H9 (cell line): Measurements from ENCODE around the gene SRSF7. TPM values are rescaled to one million over a fixed set of nuclear protein-coding genes. Genes with fewer than 3 reads are reported as not detected.
A peak's percentile ranks its signal among the peaks of the same experiment; 100 is the strongest.

ENCODE experiments used
- DNase-seq: peaks from one replicate; pipeline ENCODE4 v3.0.0-alpha.2; 2017
- H2AFZ ChIP-seq: one replicate; pipeline ENCODE4 v1.6.1; 2013; ENCODE audit warnings: mild to moderate bottlenecking, low read length, control low read depth, moderate library complexity
- H2AK5ac ChIP-seq: 2 replicates; pipeline ENCODE4 v1.6.1; 2013; ENCODE audit warnings: low read length, control low read depth, mixed read lengths; ENCODE audit not compliant: insufficient read length
- H2BK120ac ChIP-seq: one replicate; pipeline ENCODE4 v1.6.1; 2013; ENCODE audit warnings: low read depth, mild to moderate bottlenecking, low read length, control low read depth, inconsistent platforms; ENCODE audit not compliant: poor library complexity, severe bottlenecking
- H2BK12ac ChIP-seq: 2 replicates; pipeline ENCODE4 v1.6.1; 2013; ENCODE audit warnings: low read length, control low read depth, mixed read lengths, low read depth; ENCODE audit not compliant: insufficient read length
- H2BK15ac ChIP-seq: 2 replicates; pipeline ENCODE4 v1.6.1; 2013; ENCODE audit warnings: low read depth, low read length, control low read depth
- H2BK20ac ChIP-seq: one replicate; pipeline ENCODE4 v1.6.1; 2013; ENCODE audit warnings: low read depth, mild to moderate bottlenecking, low read length, control low read depth, inconsistent platforms; ENCODE audit not compliant: poor library complexity, severe bottlenecking
- H2BK5ac ChIP-seq: 2 replicates; pipeline ENCODE4 v1.6.1; 2013; ENCODE audit warnings: low read length, control low read depth, mixed read lengths; ENCODE audit not compliant: insufficient read length
- H3K14ac ChIP-seq: 2 replicates; pipeline ENCODE4 v1.6.1; 2013; ENCODE audit warnings: low read length, control low read depth; ENCODE audit not compliant: insufficient read depth
- H3K18ac ChIP-seq: 2 replicates; pipeline ENCODE4 v1.6.1; 2013; ENCODE audit warnings: low read depth, mild to moderate bottlenecking, mixed read lengths, low read length, control low read depth; ENCODE audit not compliant: insufficient read length
- H3K23ac ChIP-seq: 2 replicates; pipeline ENCODE4 v1.6.1; 2013; ENCODE audit warnings: low read length, control low read depth, mixed read lengths, low read depth; ENCODE audit not compliant: insufficient read length
- H3K23me2 ChIP-seq: 2 replicates; pipeline ENCODE4 v1.6.1; 2013; ENCODE audit warnings: low read depth, mild to moderate bottlenecking, mixed read lengths, low read length, control low read depth; ENCODE audit not compliant: insufficient read length, poor library complexity, severe bottlenecking
- H3K27ac ChIP-seq: 2 replicates; pipeline ENCODE4 v1.5.1; 2013; ENCODE audit warnings: low read length, control low read depth, mixed read lengths, low read depth; ENCODE audit not compliant: insufficient read length
- H3K27me3 ChIP-seq: 2 replicates; pipeline ENCODE4 v1.6.1; 2013; ENCODE audit warnings: low read length, control low read depth, inconsistent platforms; ENCODE audit not compliant: insufficient read depth
- H3K4ac ChIP-seq: 2 replicates; pipeline ENCODE4 v1.6.1; 2013; ENCODE audit warnings: low read depth, mild to moderate bottlenecking, control low read depth, inconsistent platforms, low read length, moderate library complexity
- H3K4me1 ChIP-seq: 2 replicates; pipeline ENCODE4 v1.6.1; 2013; ENCODE audit warnings: low read length, control low read depth, inconsistent platforms; ENCODE audit not compliant: insufficient read depth
- H3K4me2 ChIP-seq: 2 replicates; pipeline ENCODE4 v1.6.1; 2013; ENCODE audit warnings: low read length, control low read depth, mixed read lengths; ENCODE audit not compliant: insufficient read length, insufficient read depth
- H3K56ac ChIP-seq: 2 replicates; pipeline ENCODE4 v1.6.1; 2013; ENCODE audit warnings: low read depth, mild to moderate bottlenecking, mixed read lengths, low read length, control low read depth; ENCODE audit not compliant: insufficient read length
- H3K79me1 ChIP-seq: 2 replicates; pipeline ENCODE4 v1.6.1; 2013; ENCODE audit warnings: low read depth, mild to moderate bottlenecking, moderate library complexity, low read length, control low read depth, inconsistent platforms; ENCODE audit not compliant: insufficient read depth, poor library complexity, severe bottlenecking
- H3K79me2 ChIP-seq: 2 replicates; pipeline ENCODE4 v1.6.1; 2013; ENCODE audit warnings: low read length, control low read depth, inconsistent platforms; ENCODE audit not compliant: insufficient read depth
- H3K9ac ChIP-seq: 2 replicates; pipeline ENCODE4 v1.6.1; 2013; ENCODE audit warnings: low read length, control low read depth, mixed read lengths; ENCODE audit not compliant: insufficient read length; ENCODE audit errors: extremely low read depth
- H3K9me3 ChIP-seq: one replicate; pipeline ENCODE4 v1.6.1; 2013; ENCODE audit warnings: low read depth, low read length, inconsistent platforms; ENCODE audit not compliant: control insufficient read depth
- H3T11ph ChIP-seq: one replicate; pipeline ENCODE4 v1.6.1; 2013; ENCODE audit warnings: mild to moderate bottlenecking, low read length, control low read depth, inconsistent platforms
- H4K20me1 ChIP-seq: one replicate; pipeline ENCODE4 v1.6.1; 2013; ENCODE audit not compliant: control insufficient read depth, insufficient read length, insufficient read depth
- H4K5ac ChIP-seq: 2 replicates; pipeline ENCODE4 v1.6.1; 2013; ENCODE audit warnings: low read depth, mild to moderate bottlenecking, mixed read lengths, low read length, control low read depth; ENCODE audit not compliant: insufficient read length
- H4K8ac ChIP-seq: replicated peaks from 2 replicates; pipeline ENCODE4 v1.6.1; 2013; ENCODE audit warnings: low read length, control low read depth, mixed read lengths, low read depth; ENCODE audit not compliant: insufficient read length
- H4K91ac ChIP-seq: 2 replicates; pipeline ENCODE4 v1.6.1; 2013; ENCODE audit warnings: low read depth, mild to moderate bottlenecking, moderate library complexity, mixed read lengths, low read length, control low read depth; ENCODE audit not compliant: insufficient read length
- H3K27ac Mint-ChIP-seq, 3 experiments: 2 replicates in 2 of 3; 3 replicates in 1 of 3; pipeline ENCODE4 v1.8.0; 2020 to 2021; ENCODE audit warnings: mixed read lengths in 3 of 3, mild to moderate bottlenecking in 1 of 3, moderate library complexity in 1 of 3
- H3K27me3 Mint-ChIP-seq: 2 replicates; pipeline ENCODE4 v1.8.0; 2021; ENCODE audit warnings: low read depth, mild to moderate bottlenecking, moderate library complexity, mixed read lengths
- H3K36me3 Mint-ChIP-seq, 3 experiments: 2 replicates in 2 of 3; 3 replicates in 1 of 3; pipeline ENCODE4 v1.8.0; 2020 to 2021; ENCODE audit warnings: low read depth in 3 of 3, mixed read lengths in 3 of 3; ENCODE audit not compliant: insufficient read depth in 1 of 3
- H3K4me1 Mint-ChIP-seq, 2 experiments: 2 replicates each; pipeline ENCODE4 v1.8.0; 2020; ENCODE audit warnings: mixed read lengths in 2 of 2
- H3K4me3 Mint-ChIP-seq, 2 experiments: 2 replicates in 1 of 2; 3 replicates in 1 of 2; pipeline ENCODE4 v1.8.0; 2020 to 2021; ENCODE audit warnings: mild to moderate bottlenecking in 2 of 2, mixed read lengths in 2 of 2, moderate library complexity in 1 of 2
- H3K9me3 Mint-ChIP-seq, 2 experiments: 2 replicates in 1 of 2; 3 replicates in 1 of 2; pipeline ENCODE4 v1.8.0; 2020; ENCODE audit warnings: mild to moderate bottlenecking in 2 of 2, mixed read lengths in 2 of 2, moderate library complexity in 1 of 2
- CTCF ChIP-seq: fragments of 200-600 bp; sonication (generic); conservative IDR thresholded peaks from 3 replicates; pipeline ENCODE4 v1.8.0; 2021; ENCODE audit warnings: antibody characterized with exemption, mild to moderate bottlenecking
- WGBS: extraction: QIAGEN DNeasy Blood & Tissue Kit; methylation state at CpG from one replicate; pipeline ENCODE4 v1.1.7; 2013; ENCODE audit warnings: missing lambda C conversion rate, low lambda C conversion rate, mixed read lengths; ENCODE audit not compliant: insufficient read length; ENCODE audit errors: extremely low coverage; 5-methylcytosine and 5-hydroxymethylcytosine counted together
- total RNA-seq: library from RNA; stranded (reverse); gene quantifications from 2 replicates; pipeline ENCODE4 v1.2.1, GENCODE V29; 2021

SRSF7 gene
- total RNA-seq, 1 experiment from 2014 or later = 576 TPM

GRCh38 chr2:38747819-38748218 lies 3.3 kb downstream of the SRSF7 start:
- peak overlapping the region; percentile 70 to 100 for H3K4me3 Mint-ChIP-seq
- peaks cover 20% of the 10 kb centered on the region for H3K79me2 ChIP-seq
- H2AFZ ChIP-seq = no peak overlapping the region
- H4K20me1 ChIP-seq = no peaks in the 10 kb centered on the region
- H3K9ac ChIP-seq = no peak overlapping the region
- H4K91ac ChIP-seq = no peak overlapping the region
- H2BK15ac ChIP-seq = no peak overlapping the region
- H4K8ac ChIP-seq = no peak overlapping the region
- peaks cover 72 to 81% (median 79%) of the 10 kb centered on the region in 3 experiments for H3K36me3 Mint-ChIP-seq
- no peak overlapping the region for H2BK12ac ChIP-seq
- peaks cover 3 to 6% of the 10 kb centered on the region in 2 experiments; a peak in 4 of 5 replicates for H3K9me3 Mint-ChIP-seq
- TF ChIP-seq CTCF = no peak
- no peak overlapping the region for H3K18ac ChIP-seq
- no peaks in the 10 kb centered on the region for H3K9me3 ChIP-seq
- H4K5ac ChIP-seq = no peak overlapping the region
- no peak for DNase-seq
- no CpG with 5 or more reads among the region's 5 CpGs for WGBS
- H2AK5ac ChIP-seq = no peak overlapping the region
- H2BK20ac ChIP-seq = no peak overlapping the region
- H3K4ac ChIP-seq = no peak overlapping the region
- no peak overlapping the region for H3K27ac ChIP-seq
- no peak overlapping the region for H2BK120ac ChIP-seq
- peaks cover 5% of the 10 kb centered on the region for H3K27me3 Mint-ChIP-seq
- H3K23ac ChIP-seq = no peak overlapping the region
- H3K14ac ChIP-seq = no peak overlapping the region
- H3K4me1 Mint-ChIP-seq = peaks cover 44% of the 10 kb centered on the region in 2 experiments
- H3K27me3 ChIP-seq = no peaks in the 10 kb centered on the region
- no peak overlapping the region for H3T11ph ChIP-seq
- no peaks in the 10 kb centered on the region for H3K79me1 ChIP-seq
- no peaks in the 10 kb centered on the region for H3K4me1 ChIP-seq
- H3K56ac ChIP-seq = no peak overlapping the region
- H3K4me2 ChIP-seq = no peak overlapping the region
- peaks cover 5% of the 10 kb centered on the region for H3K23me2 ChIP-seq
- peak overlapping the region in 2 of 3 experiments; percentile 81 to 95; a peak in 5 of 7 replicates for H3K27ac Mint-ChIP-seq
- no peak overlapping the region for H2BK5ac ChIP-seq
